NB4 (cell line): ENCODE results near the gene IQSEC3.
"Not testable (repeated sequence)": the region's sequence is repeated elsewhere in the genome, so short reads cannot be mapped to it uniquely, and the experiment has no call there.

ENCODE experiments used
- DNase-seq: peaks from one replicate; pipeline ENCODE4 v3.0.0; 2010; ENCODE audit warnings: low read depth
- H3K4me3 ChIP-seq: one replicate; pipeline ENCODE4 v1.5.1; 2011; ENCODE audit warnings: mild to moderate bottlenecking, low read depth, low read length, moderate library complexity
- CTCF ChIP-seq: IDR thresholded peaks from one replicate; pipeline ENCODE4 v1.5.1; 2012; ENCODE audit warnings: low read depth, low read length
- MAX ChIP-seq: IDR thresholded peaks from 2 replicates; pipeline ENCODE4 v1.6.1; 2011; ENCODE audit warnings: low read depth, low read length
- MYC ChIP-seq: IDR thresholded peaks from 2 replicates; pipeline ENCODE4 v1.6.1; 2011; ENCODE audit warnings: low read depth, low read length
- POLR2A ChIP-seq: IDR thresholded peaks from 2 replicates; pipeline ENCODE4 v1.6.1; 2011; ENCODE audit warnings: mild to moderate bottlenecking; ENCODE audit not compliant: insufficient read length; ENCODE audit errors: extremely low read depth

The IQSEC3 gene

GRCh38 chr12:131008-131407 lies 64.4 kb downstream of the IQSEC3 start:
- H3K4me3 ChIP-seq, result no peak overlapping the region
- DNase-seq, result no peak
- no peak for TF ChIP-seq MAX
- no peak for TF ChIP-seq POLR2A
- no peak for TF ChIP-seq MYC
- TF ChIP-seq CTCF, result no peak

GRCh38 chr12:131732-132495 lies 65.3 kb downstream of the IQSEC3 start:
- no peak for TF ChIP-seq CTCF
- TF ChIP-seq MYC, result no peak
- no peak for TF ChIP-seq MAX
- TF ChIP-seq POLR2A, result no peak
- no peak for DNase-seq
- no peak overlapping the region for H3K4me3 ChIP-seq

GRCh38 chr12:133616-134232 lies 67.2 kb downstream of the IQSEC3 start:
- DNase-seq, H3K4me3 ChIP-seq: not testable (repeated sequence)

GRCh38 chr12:135138-135537 lies 68.6 kb downstream of the IQSEC3 start:
- no peak overlapping the region for H3K4me3 ChIP-seq
- DNase-seq, result no peak
- no peak for TF ChIP-seq CTCF
- TF ChIP-seq MYC, result no peak
- no peak for TF ChIP-seq POLR2A
- TF ChIP-seq MAX, result no peak

- no peak overlapping the region for H3K4me3 ChIP-seq
- DNase-seq, result no peak
- peak; percentile 87 for TF ChIP-seq MAX
- peak; percentile 66; the same call in 1 of the 2 replicates for TF ChIP-seq MYC
- TF ChIP-seq CTCF, result no peak
- no peak for TF ChIP-seq POLR2A
Measured at GRCh38 chr12:138171-138897, 71.8 kb downstream of the IQSEC3 start.

GRCh38 chr12:138898-139534 lies 72.4 kb downstream of the IQSEC3 start:
- no peak for DNase-seq
- H3K4me3 ChIP-seq, result no peak overlapping the region
- TF ChIP-seq MAX, result no peak
- TF ChIP-seq CTCF, result no peak
- no peak for TF ChIP-seq MYC
- peak; percentile 24 for TF ChIP-seq POLR2A
